NCI-H2171 treated with DMSO at 0.1 percent for 48 hours (cell line): ENCODE measurements around the gene OSGEPL1.
"Not testable (repeated sequence)": the region's sequence is repeated elsewhere in the genome, so short reads cannot be mapped to it uniquely, and the experiment has no call there.

Source experiments
- DNase-seq: peaks from one replicate; lab custom pipeline; 2025; lab: John Stamatoyannopoulos, UW

OSGEPL1 gene

DNA sequence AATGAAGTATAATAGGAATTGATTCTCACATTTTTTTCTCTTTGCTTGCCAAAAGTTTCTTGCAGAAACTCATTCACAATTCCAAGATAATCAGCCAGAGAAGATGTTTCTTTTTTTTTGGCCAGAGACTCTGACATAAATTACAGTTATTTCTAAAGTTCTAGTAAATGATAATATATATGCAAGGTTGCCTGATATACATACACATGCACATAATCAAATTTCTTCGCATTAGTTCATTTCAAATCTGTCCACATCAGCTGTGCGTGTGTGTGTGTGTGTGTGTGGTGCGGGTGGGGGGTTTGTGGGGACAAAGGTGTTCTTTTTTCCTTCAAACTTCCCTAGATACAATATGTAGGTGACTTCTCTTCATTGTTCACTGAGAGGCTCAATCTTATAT lies 33.2 kb downstream of the OSGEPL1 start:
- DNase-seq = no peak

DNA sequence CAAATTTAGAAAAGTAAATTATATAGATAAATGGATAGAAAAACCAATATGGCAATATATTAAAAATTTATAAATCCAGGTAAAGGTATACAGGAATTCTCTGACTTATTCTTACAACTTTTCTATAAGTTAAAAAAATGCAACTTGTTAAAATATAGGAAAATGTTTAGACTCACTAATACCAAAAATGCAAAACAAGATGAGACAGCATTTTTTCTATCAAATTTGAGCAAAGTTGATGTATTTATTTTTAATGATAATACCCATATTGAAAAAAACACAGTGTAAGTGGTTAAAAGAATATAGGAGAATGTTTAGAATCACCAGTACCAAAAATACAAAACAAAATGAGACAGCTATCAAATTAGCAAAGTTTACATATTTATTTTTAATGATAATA lies 35.7 kb downstream of the OSGEPL1 start:
- DNase-seq = no peak

DNA sequence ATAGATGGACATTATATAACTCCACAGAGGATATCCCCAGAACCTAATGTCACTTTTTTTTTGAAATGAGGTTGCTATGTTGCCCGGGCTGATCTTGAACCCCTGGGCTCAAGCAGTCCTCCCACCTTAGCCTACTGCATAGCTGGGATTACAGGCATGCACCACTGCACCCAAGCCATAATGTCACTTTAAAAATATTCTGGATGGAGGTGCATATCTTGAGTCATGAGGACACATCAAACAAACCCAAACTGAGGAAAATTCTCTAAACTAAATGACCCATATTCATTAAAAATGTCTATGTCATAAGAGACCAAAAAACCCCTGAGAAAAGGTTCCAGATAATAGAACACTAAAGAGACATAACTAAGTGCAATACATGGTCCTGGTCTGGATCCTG lies 36.3 kb downstream of the OSGEPL1 start:
- DNase-seq = no peak

DNA sequence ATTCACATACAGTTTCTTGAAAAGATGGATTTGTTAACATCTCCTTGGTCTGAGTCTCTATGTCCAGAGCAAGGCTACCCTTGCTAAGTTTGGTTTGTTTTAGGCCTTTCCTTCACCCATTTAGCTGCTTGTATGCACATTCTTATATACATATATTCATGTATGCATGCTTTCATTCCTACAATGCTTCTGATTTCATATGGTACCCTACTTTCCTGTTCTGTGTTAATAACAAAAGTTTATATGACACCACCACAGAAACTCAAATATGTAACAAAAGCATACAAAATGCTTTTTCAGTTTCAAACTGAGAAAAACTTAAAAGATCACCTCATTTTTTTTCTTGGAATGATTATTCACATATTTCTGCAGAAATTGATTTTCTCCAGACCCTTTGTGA lies 39.4 kb downstream of the OSGEPL1 start:
- DNase-seq = no peak

DNA sequence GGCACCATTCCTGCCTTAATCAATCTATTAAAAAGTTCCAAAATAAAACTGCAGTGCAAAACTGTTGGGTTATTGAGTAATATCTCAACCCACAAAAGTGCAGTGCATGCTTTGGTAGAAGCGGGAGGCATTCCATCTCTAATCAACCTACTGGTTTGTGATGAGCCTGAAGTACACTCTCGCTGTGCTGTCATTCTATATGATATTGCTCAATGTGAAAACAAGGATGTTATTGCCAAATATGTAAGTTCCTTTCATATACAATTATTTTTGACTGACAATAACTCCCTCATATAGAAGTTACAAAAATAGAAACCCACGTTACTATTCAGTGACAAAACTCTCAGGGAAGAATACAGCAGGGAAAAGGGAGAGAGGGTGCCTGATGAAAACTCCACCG lies 43.0 kb downstream of the OSGEPL1 start:
- no peak for DNase-seq

DNA sequence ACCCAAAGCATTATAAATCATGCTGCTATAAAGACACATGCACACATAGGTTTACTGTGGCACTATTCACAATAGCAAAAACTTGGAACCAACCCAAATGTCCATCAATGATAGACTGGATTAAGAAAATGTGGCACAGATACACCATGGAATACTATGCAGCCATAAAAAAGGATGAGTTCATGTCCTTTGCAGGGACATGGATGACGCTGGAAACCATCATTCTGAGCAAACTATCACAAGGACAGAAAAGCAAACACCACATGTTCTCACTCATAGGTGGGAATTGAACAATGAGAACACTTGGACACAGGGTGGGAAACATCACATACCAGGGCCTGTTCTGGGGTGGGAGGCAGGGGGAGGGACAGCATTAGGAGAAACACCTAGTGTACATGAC lies 45.0 kb downstream of the OSGEPL1 start:
- DNase-seq = not testable (repeated sequence)

DNA sequence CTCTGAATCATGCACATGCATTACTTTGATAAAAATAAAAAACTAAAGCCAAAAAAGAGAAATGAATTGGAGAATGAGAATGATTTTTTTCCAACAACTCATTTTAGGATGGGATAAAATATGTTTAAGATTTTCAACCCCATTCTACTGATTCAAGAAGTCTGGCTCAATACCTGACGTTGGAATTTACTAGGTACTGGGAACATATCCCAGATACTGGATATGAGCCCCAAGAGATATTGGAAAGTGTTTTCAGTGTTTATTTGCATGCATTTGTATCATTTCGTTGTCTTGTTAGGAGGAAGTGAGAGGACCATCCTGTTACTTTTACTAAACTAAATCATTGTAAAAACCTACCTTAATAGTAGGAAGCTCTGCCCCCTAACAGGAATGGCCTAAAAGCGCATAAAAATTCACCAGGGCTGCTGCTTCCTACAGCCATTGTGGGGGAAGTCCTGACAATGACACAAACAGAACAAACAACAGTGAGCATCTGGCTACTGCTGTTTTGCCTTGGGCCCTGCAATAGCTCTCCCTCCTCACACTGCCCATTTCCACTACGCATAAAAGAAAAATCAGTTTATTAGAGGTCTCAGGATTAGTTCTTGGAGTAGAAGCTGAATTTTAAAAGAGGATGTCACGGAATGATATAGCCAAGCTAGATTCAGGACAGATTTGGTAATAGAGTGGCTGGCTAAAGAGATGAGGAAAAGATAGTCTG lies 52.9 kb downstream of the OSGEPL1 start:
- DNase-seq = no peak

DNA sequence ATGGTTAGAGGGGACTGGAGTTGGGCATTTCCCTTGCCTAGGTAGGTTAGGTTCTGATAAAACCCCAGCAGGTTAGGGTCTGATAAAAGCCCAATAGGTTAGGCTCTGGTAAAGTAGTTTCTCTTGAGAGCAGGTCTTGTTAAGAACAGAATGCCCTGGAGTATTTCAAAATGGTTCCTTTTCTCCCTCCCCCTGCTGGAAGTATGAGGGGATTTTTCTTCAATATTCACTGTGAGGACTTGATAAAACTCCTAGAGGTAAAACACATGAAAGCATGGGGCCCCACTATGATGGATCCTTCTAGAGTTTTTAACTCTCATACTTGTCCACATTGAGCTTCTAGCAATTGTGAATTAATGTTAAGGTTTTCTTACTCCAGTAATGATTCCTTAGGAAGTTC lies 60.5 kb downstream of the OSGEPL1 start:
- no peak for DNase-seq

DNA sequence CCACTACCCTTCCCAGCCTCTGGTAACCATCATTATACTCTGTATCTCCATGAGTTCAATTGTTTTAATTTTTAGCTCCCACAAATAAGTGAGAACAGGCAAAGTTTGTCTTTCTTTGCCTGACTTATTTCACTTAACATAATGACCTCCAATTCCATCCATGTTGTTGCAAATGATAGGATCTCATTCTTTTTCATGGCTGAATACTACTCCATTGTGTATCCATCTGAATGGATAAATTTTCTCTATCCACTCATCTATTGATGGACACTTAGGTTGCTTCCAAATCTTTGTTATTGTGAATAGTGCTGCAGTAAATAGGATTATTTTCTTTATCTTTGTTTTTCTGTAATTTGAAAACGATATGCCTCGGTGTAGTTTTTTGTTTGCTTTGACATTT lies 61.9 kb downstream of the OSGEPL1 start:
- no peak for DNase-seq

DNA sequence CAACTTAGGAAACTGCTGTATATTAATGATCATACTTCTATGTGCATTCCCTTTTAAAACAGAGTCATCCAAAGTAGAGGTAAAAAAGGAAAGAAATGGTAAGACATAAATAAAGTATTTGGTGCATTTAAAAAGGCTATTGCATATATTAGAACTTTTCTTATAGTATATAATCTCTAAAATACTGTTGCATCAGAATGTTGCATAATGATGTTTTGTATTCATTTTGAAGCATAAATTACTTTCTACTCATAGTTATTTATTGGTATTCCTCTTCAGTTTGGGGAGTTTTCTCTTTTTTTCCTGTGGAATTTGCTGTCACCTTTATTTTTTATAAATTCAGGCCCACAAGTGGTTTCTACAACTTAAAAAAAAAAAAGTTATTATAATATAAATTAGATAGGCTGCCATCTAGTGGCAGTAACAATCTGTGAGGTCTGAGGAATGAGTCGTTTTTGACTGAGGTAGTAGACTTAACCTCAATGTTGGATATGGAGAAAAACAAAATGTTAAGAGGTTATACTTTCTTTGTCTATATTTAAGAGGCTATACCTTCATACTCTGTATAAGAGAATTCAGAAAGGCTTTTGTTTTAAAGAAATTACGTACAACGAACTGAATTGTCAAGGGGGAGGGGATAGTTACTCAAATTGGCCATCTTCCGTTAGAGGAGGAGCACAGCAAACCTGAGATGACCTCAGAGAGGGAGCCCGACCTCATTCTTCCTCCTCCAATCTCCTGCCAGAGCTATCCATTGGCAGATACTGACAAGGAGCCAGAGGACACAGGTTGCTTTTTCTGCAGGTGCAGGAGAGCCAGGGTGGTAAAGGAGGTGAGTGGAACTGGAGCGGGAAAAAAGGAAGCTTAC lies 64.3 kb downstream of the OSGEPL1 start:
- DNase-seq = peak; percentile 29
